IPS DF 19.7 (cell line): Measurements from ENCODE around the gene C17orf107.

Experiments used
- DNase-seq: peaks from one replicate; pipeline ENCODE4 v3.0.0-alpha.2; 2013; ENCODE audit warnings: low read depth, low spot score

C17orf107 gene

DNA sequence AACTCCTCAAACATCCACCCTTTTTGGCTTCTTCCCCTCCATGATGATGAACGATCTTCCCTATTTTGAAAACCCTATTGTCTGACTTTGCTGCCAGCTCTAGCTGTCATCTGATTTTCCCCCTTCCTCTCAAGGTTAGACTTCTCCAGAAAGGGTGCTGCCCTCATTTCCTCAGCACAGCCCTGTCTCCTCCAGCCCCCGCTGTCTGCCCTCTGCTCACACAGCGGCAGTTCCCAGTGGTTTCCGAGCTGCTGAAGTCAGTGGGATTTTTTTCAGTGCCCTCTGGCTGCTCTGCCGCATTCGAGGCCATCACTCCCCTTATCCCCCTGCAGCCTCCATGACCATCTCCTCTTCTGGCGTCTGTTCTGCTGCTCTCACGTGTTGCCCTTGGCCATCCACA is 26.6 kb upstream of the C17orf107 start:
- no peak for DNase-seq

DNA sequence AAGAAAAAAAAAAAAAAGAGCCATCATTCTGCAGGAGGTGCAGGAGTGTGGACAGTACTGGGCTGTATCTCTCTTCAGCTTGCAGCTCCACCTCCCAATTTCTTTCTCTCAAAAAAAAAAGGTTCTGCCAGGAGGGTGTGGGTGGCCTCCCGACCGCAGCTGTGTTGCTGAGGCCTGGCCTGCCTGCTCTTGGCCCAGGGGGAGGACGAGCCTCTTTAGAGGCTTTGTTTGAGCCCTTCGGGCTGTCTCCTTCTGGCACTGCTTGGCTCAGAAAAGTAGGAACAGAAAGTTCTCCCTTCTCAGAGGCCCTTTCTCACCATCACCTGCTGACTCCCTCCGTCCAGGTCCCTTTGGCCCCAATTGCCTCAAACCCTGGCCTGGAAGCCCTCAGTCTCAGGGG is 22.2 kb upstream of the C17orf107 start:
- DNase-seq: no peak

DNA sequence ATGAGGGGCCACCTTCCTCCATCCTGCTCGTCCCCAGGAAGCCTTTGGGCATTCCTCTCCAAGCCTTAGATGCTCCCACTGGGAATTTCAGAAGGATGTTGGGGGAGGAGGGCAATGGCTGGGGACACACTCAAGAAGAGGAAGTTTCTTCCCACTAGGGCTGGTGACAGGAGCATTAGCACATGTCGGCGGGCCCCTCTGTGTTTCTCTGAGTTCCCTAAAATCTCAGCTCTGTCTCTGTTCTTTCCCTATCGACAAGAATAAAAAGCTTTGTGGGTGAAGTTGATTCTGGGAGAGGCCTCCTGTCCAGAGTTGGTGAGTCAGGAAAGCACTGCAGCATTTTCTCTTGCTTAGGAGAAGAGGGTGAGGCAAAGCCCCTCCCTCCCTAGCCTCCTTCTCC is 19.7 kb upstream of the C17orf107 start:
- DNase-seq: no peak

DNA sequence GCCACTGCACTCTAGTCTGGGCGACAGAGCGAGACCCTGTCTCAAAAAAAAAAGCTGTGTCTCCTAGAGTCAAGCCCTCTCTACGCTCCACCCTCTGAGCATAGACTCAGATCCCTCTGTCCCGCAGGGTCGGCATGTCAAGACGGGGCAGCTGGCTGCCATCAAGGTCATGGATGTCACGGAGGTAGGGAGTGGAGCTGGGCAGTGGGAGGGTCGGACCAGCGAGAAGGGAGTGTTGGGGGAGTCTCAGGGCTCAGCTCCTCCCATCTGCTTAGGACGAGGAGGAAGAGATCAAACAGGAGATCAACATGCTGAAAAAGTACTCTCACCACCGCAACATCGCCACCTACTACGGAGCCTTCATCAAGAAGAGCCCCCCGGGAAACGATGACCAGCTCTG is 18.5 kb upstream of the C17orf107 start:
- no peak for DNase-seq

DNA sequence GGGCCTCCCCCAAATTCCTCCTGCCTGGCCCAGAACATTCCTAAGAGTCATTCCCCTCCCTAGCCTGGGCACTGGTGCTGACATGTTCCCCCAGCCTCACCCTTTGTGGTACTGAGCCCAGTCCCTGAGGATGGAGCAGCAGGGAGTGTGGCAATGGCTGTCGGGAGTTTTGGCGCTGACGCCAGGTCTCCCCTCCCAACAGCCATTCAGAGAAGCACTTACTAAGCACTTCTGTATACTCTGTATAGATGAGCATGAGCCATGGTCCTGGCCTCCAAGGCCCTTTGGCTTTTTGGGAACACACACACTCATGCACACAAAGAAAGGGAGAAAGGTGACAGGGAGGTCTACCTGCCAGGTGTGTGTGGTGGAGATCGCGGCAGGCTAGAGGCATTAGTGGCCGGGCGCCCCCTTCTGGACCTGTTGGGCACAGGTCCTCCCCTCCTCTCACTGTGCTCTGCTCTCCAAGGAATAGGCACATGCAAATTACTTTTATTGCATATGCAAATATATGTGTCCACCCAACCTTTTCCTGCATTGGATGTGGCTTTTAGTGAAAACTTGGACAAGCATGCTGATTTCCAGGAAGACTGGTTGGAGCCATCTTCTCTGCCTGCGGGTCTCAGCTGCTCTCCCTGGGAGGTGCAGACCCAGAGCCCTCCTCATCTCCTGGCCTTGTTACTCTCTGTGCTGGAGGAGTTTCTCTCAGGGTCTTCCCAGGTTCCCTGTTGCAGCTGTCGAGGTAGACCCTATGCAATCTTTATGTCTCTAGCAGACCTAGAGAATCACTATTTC is 17.4 kb upstream of the C17orf107 start:
- no peak for DNase-seq

DNA sequence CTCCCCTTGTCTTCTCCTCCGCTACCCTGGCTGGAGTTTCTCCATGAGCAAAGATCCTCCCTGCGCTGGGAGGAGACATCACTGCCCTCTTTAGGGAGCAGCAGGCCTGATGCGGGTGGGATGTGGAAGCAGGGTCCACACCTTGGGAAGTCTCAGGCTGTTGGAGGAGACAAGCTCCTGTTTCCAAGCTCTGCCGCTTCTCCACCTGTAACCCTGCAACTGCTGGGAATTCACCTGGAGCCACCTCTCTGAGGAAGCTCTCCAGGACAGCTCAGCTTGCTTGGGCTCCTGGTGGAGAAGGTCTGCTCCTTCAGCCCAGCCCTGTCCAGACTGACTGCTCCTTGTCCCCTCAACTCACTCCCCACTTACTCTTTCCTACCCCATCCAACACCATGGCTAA is 14.8 kb upstream of the C17orf107 start:
- DNase-seq: no peak

DNA sequence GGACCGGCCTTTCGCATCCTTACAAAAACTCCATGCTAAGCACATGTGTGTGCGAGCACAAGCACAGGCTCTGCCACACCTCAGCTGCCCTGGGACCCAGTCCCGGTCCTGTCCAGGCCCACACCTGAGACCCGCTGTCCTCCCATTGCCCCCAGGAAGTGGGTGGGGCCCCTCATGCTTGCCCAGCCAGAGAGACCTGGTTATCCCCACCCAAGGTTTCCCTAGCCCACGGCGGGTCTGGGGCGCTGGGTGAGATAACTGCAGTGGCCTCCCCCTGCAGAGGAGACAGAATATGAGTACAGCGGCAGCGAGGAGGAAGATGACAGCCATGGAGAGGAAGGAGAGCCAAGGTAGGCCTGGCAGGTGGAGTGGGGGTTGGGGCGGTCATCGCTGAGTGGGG is 12.5 kb upstream of the C17orf107 start:
- DNase-seq: no peak

DNA sequence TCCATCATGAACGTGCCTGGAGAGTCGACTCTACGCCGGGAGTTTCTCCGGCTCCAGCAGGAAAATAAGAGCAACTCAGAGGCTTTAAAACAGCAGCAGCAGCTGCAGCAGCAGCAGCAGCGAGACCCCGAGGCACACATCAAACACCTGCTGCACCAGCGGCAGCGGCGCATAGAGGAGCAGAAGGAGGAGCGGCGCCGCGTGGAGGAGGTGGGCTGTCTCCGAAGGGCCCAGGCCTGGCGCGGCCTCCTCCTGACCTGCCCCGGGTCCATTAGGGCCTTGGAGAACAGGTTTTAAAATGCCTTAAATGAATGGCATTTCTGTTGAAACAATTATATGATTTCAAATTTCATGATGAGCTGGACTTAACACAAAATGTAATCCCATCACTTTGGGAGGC is 11.8 kb upstream of the C17orf107 start:
- no peak for DNase-seq

DNA sequence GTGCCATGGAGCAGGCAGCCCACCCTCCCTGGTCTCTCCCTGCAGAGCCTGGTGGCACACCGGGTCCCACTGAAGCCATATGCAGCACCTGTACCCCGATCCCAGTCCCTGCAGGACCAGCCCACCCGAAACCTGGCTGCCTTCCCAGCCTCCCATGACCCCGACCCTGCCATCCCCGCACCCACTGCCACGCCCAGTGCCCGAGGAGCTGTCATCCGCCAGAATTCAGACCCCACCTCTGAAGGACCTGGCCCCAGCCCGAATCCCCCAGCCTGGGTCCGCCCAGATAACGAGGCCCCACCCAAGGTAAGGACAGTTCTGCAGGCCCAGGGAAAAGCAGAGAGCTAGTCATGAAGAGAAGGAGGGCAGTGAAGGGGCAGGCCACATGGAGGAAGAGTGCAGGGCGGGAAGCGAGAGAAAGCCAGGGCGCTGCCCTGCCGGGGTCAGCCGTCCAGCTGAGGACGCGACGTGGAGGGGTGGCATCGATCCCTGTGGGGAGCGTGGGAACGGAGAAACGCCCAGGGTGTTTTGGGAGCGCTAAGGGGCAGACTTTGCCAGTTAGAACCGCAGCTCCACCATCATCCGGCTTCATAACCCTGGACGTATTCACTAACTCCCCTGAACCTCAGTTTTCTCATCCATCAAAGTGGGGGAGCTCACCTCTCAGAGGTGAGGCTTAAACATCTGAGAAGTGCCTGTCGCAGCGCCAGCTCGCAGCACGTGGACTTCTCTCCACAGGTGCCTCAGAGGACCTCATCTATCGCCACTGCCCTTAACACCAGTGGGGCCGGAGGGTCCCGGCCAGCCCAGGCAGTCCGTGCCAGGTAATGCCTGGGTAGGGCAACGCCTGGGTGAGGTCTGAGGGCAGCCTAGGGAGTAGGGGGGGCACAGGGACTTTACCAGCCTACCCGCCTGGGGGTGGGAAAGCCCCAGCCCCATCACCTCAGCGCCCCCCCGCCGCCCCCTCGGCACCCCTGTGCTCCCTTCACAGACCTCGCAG is 7.6 kb upstream of the C17orf107 start:
- DNase-seq: no peak

DNA sequence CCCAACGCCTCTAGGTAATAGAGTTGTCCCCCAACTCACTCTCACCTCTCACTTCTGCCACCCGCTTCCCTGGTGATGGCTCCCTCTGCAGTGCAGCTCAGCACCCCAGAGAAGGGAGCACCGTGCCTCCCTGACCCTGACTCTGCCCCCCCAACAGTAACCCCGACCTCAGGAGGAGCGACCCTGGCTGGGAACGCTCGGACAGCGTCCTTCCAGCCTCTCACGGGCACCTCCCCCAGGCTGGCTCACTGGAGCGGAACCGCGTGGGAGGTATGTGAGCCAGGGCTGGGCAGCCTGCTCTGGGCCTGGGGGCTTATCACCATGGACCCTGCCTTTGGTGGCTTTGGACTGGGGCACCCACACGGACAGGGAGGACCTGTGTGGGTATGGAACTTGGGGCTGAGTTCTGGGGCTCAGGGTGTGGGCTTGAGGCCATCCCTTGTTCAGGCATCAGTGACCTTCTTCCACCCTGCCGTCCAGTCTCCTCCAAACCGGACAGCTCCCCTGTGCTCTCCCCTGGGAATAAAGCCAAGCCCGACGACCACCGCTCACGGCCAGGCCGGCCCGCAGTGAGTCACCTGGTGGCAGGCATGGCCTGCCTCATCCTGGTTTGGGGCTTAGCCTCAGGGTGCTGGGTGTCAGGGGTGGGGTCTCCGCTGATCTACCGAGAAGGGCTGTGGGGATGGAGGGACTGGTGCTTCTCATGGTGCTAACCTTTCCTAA is 6.7 kb upstream of the C17orf107 start:
- DNase-seq: no peak

DNA sequence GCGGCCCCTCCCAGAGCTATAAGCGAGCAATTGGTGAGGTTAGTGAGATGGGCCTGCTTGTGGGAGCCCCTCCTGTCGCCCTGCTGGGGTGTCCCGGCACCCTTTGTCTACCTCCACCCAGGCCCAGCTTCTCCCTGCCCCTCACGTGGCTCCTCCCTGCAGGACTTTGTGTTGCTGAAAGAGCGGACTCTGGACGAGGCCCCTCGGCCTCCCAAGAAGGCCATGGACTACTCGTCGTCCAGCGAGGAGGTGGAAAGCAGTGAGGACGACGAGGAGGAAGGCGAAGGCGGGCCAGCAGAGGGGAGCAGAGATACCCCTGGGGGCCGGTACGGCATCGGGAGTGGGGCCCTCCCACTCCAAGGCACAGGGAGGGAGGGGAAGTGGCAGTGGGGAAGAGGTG is 6.1 kb upstream of the C17orf107 start:
- DNase-seq: no peak

DNA sequence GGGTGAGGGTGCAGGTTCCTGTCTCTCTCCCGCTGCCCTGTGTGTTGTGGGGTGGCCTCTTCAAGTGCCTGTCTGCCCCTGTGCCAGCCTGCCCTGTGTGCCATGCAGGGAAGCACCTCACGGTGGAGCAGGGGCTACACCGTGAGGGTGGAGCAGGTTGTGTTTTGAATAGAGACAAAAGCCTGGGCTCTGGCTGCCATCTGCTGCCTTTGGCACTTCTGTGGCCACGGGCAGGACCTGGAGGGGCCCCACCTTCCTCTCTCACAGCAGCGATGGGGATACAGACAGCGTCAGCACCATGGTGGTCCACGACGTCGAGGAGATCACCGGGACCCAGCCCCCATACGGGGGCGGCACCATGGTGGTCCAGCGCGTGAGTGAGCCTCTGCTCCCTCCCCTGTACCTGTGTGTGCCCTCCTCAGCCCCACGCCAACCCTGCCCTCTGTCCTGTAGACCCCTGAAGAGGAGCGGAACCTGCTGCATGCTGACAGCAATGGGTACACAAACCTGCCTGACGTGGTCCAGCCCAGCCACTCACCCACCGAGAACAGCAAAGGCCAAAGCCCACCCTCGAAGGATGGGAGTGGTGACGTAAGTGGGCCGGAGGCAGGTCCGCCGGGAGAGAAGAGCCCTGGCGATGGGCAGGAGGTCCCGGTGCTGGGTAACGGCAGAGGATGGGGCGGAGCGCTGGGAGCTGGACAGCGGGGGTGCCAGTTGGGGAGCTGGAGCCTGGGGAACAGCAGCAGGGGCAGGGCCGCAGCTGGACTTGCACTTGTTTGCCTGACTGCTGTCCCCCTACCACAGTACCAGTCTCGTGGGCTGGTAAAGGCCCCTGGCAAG is 5.4 kb upstream of the C17orf107 start:
- DNase-seq: no peak

DNA sequence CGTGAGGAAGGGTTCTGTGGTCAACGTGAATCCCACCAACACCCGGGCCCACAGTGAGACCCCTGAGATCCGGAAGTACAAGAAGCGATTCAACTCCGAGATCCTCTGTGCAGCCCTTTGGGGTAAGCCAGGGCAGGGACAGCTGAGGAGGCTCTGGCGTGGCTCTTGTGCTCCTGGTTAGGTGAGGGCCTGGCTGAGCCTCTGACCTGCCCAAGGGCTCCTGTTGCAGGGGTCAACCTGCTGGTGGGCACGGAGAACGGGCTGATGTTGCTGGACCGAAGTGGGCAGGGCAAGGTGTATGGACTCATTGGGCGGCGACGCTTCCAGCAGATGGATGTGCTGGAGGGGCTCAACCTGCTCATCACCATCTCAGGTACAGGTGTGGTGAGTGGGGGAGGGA is 4.2 kb upstream of the C17orf107 start:
- no peak for DNase-seq

DNA sequence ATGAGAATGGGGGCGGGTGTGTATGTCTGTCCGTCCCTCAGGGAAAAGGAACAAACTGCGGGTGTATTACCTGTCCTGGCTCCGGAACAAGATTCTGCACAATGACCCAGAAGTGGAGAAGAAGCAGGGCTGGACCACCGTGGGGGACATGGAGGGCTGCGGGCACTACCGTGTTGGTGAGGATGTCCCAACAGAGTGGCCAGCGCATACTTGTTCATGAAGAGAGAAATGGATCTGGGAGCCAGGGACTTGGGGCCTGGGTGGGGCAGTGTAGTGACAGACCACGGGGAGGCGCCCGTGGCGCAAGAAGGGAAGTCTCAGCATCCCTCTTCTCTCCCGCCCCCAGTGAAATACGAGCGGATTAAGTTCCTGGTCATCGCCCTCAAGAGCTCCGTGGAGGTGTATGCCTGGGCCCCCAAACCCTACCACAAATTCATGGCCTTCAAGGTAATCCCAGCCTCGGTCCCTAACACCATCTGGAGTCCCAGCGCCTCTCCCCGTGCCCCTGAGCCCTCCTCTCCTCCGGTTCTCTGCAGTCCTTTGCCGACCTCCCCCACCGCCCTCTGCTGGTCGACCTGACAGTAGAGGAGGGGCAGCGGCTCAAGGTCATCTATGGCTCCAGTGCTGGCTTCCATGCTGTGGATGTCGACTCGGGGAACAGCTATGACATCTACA is 3.5 kb upstream of the C17orf107 start:
- no peak for DNase-seq

DNA sequence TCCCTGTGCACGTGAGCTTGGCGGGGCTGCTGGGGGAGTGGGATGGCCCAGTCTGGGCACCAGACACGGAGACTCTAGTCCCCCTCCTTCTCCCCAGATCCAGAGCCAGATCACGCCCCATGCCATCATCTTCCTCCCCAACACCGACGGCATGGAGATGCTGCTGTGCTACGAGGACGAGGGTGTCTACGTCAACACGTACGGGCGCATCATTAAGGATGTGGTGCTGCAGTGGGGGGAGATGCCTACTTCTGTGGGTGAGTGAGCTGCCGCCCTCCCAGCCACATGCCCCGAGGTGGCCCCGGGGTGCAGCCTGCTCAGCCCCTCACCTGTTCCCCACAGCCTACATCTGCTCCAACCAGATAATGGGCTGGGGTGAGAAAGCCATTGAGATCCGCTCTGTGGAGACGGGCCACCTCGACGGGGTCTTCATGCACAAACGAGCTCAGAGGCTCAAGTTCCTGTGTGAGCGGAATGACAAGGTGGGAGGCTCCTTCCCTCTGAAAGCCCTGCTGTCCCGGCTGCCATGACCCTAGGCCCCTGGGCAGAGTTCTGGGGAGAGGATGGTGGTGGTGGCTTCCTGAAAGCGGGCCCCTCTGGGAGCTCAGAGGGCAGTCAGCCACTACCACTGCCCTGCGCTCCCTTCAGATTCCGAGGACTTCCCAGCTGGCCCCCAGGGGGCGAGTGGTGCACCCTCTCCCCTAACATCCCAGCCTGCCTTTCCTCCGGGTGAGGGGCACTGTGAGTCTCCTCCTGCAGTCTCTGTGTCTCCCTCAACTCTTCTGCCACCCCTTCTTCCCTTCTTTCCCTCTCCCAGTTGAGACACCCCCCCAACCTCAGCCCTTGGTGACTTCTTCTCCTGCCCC is 2.8 kb upstream of the C17orf107 start:
- DNase-seq: no peak

DNA sequence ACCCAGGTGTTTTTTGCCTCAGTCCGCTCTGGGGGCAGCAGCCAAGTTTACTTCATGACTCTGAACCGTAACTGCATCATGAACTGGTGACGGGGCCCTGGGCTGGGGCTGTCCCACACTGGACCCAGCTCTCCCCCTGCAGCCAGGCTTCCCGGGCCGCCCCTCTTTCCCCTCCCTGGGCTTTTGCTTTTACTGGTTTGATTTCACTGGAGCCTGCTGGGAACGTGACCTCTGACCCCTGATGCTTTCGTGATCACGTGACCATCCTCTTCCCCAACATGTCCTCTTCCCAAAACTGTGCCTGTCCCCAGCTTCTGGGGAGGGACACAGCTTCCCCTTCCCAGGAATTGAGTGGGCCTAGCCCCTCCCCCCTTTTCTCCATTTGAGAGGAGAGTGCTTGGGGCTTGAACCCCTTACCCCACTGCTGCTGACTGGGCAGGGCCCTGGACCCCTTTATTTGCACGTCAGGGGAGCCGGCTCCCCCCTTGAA is 2.1 kb upstream of the C17orf107 start:
- DNase-seq: no peak

DNA sequence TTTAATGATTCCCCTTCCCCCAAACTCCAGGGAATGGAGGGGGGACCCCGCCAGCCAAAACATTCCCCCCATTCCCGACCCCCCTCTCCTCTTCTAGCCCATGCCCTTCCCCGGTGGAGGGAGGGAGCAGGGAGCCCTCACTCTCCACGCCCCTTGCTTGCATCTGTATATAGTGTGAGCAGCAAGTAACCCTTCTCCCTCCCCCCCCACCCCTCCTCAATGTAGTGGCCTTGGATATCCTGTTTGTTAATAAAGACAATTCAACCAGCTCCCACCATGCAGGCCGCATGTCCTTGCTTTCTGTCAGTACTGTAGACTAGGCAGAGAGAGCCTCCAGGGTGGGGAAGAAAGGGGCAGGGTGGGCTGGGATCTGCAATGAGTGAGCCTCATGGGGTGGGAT is 1.6 kb upstream of the C17orf107 start:
- no peak for DNase-seq

DNA sequence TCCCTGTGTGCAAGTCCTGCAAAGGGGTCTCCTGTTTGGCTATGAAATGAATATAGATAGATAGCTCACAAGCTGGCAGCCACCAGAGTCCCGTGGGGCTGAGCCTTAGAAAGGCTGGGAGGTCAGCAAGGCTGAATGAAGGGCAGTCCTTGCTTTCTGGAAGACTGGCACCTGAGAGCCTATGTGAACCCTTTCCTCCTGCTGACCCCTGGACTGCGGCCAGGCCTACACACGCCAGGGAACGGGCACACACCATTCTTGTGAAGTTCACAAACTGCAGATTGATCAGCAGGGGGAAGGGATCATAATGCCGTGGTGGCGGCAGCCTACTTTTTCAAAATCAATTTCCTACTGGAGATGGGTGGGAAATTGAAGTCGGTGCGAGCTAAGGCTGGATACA is 985 bp upstream of the C17orf107 start:
- no peak for DNase-seq

DNA sequence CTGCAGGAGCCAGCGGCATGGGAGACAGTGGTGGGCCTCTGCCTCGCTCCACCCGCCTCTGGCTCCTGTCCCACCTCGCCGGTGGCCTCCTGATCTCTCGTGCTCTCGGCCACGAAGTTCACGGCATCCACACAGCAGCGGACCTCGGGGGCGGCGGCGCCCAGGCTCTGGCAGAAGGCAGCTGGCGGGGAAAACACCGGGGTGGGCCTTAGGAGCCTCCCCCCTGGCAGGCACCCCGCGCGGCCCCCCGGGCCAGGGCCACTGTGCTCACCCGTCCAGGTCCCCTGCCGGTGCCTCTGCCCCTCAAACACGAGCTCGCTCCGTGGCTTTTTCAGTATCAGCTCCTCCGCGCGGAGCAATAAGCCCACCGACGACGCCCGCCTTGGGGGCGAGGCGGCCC is 409 bp upstream of the C17orf107 start:
- no peak for DNase-seq
